IPS-NIHi11 (cell line): Measurements from ENCODE around the gene DAB2IP.

Source experiments
- DNase-seq: peaks from one replicate; pipeline ENCODE4 v3.0.0; 2012; ENCODE audit warnings: mixed read lengths, low spot score

The DAB2IP gene

GRCh38 chr9:121684381-121685145 is 33.1 kb downstream of the DAB2IP start:
- DNase-seq, result peak; percentile 86

GRCh38 chr9:121685146-121685794 is 33.8 kb downstream of the DAB2IP start:
- DNase-seq, result no peak

- no peak for DNase-seq
These were observed 34.5 kb downstream of the DAB2IP start for GRCh38 chr9:121685795-121686377.

- peak; percentile 88 for DNase-seq
These were observed 35.6 kb downstream of the DAB2IP start for GRCh38 chr9:121686930-121687541.

GRCh38 chr9:121688146-121688680 is 36.8 kb downstream of the DAB2IP start:
- DNase-seq, result no peak

GRCh38 chr9:121688681-121689080 is 37.2 kb downstream of the DAB2IP start:
- no peak for DNase-seq

- DNase-seq, result no peak
These were observed 38.2 kb downstream of the DAB2IP start for GRCh38 chr9:121689461-121690157.

- no peak for DNase-seq
These were observed 38.9 kb downstream of the DAB2IP start for GRCh38 chr9:121690316-121690715.

- peak; percentile 40 for DNase-seq
These were observed 39.3 kb downstream of the DAB2IP start for GRCh38 chr9:121690766-121691165.

- DNase-seq, result no peak
These were observed 40.5 kb downstream of the DAB2IP start for GRCh38 chr9:121691890-121692289.

GRCh38 chr9:121692606-121693387 is 41.4 kb downstream of the DAB2IP start:
- peak; percentile 60 for DNase-seq

GRCh38 chr9:121693388-121693670 is 41.9 kb downstream of the DAB2IP start:
- DNase-seq, result no peak

GRCh38 chr9:121694001-121694400 is 42.6 kb downstream of the DAB2IP start:
- no peak for DNase-seq

- no peak for DNase-seq
These were observed 43.2 kb downstream of the DAB2IP start for GRCh38 chr9:121694600-121694999.

- DNase-seq, result no peak
These were observed 45.5 kb downstream of the DAB2IP start for GRCh38 chr9:121696930-121697329.

- peak; percentile 92 for DNase-seq
These were observed 47.5 kb downstream of the DAB2IP start for GRCh38 chr9:121698627-121699570.

- DNase-seq, result no peak
These were observed 48.2 kb downstream of the DAB2IP start for GRCh38 chr9:121699571-121700164.

- DNase-seq, result peak; percentile 76
These were observed 48.9 kb downstream of the DAB2IP start for GRCh38 chr9:121700165-121700831.

- no peak for DNase-seq
These were observed 49.5 kb downstream of the DAB2IP start for GRCh38 chr9:121700832-121701419.
